HepG2 (cell line): ENCODE data around the gene TMEM131. TPM values are rescaled to one million over a fixed set of nuclear protein-coding genes. Genes with fewer than 3 reads are reported as not detected.
A peak's percentile ranks its signal among the peaks of the same experiment; 100 is the strongest.

Experiments
- DPF2 ChIP-seq: sonication (generic); formaldehyde crosslinking; IDR thresholded peaks from 2 replicates; pipeline ENCODE4 v1.4.0; 2020; ENCODE audit warnings: mild to moderate bottlenecking, low read depth, missing genetic modification reagents, borderline replicate concordance
- GPN1 ChIP-seq: sonication (generic); formaldehyde crosslinking; IDR thresholded peaks from 2 replicates; pipeline ENCODE4 v1.5.1; 2020; ENCODE audit warnings: missing genetic modification reagents, borderline replicate concordance
- GRHL1 ChIP-seq: sonication (generic); formaldehyde crosslinking; conservative IDR thresholded peaks from 2 replicates; pipeline ENCODE4 v1.8.0; 2022; ENCODE audit warnings: missing genetic modification reagents
- KLF6 ChIP-seq: IDR thresholded peaks from 2 replicates; pipeline ENCODE4 v1.8.0; 2016; ENCODE audit warnings: missing biosample characterization, missing genetic modification reagents
- NONO ChIP-seq, 2 experiments: fragments of 450-650 bp in 1 of 2; sonication (generic) in 1 of 2; formaldehyde crosslinking in 1 of 2; IDR thresholded peaks in 1 of 2; conservative IDR thresholded peaks in 1 of 2; 2 replicates each; pipeline versions ENCODE4 v1.6.1 to v1.8.0; 2017 to 2022; ENCODE audit warnings: mild to moderate bottlenecking in 1 of 2, missing genetic modification reagents in 1 of 2, moderate library complexity in 1 of 2
- SMAD3 ChIP-seq: sonication (generic); formaldehyde crosslinking; IDR thresholded peaks from 2 replicates; pipeline ENCODE4 v1.4.0; 2020; ENCODE audit warnings: missing genetic modification reagents
- SYNCRIP ChIP-seq: fragments of 200-400 bp; formaldehyde crosslinking; IDR thresholded peaks from 2 replicates; pipeline ENCODE4 v1.6.1; 2018; ENCODE audit warnings: mild to moderate bottlenecking, low read depth, low read length; ENCODE audit not compliant: insufficient read depth
- TAF1 ChIP-seq: sonication (generic); formaldehyde crosslinking; IDR thresholded peaks from 2 replicates; pipeline ENCODE4 v1.4.0; 2020; ENCODE audit warnings: missing genetic modification reagents
- ZBTB39 ChIP-seq: sonication (generic); formaldehyde crosslinking; IDR thresholded peaks from 2 replicates; pipeline ENCODE4 v1.5.0; 2020; ENCODE audit warnings: missing genetic modification reagents
- ZIK1 ChIP-seq: sonication (generic); formaldehyde crosslinking; IDR thresholded peaks from 2 replicates; pipeline ENCODE4 v1.5.0; 2020; ENCODE audit warnings: mild to moderate bottlenecking, low read depth, missing genetic modification reagents, borderline replicate concordance
- ZNF30 ChIP-seq: sonication (generic); formaldehyde crosslinking; IDR thresholded peaks from 2 replicates; pipeline ENCODE4 v1.5.0; 2020; ENCODE audit warnings: mild to moderate bottlenecking, missing genetic modification reagents
- ZNF546 ChIP-seq: sonication (generic); formaldehyde crosslinking; conservative IDR thresholded peaks from 2 replicates; pipeline ENCODE4 v1.8.1; 2023; ENCODE audit warnings: mild to moderate bottlenecking, missing genetic modification reagents
- ZNF576 ChIP-seq: sonication (generic); formaldehyde crosslinking; IDR thresholded peaks from 2 replicates; pipeline ENCODE4 v1.4.0; 2020; ENCODE audit warnings: mild to moderate bottlenecking, missing genetic modification reagents
- ZNF883 ChIP-seq: sonication (generic); formaldehyde crosslinking; IDR thresholded peaks from 2 replicates; pipeline ENCODE4 v1.5.1; 2020; ENCODE audit warnings: mild to moderate bottlenecking, missing genetic modification reagents; ENCODE audit errors: not compliant biosample characterization
- ZSCAN22 ChIP-seq: sonication (generic); formaldehyde crosslinking; IDR thresholded peaks from 2 replicates; pipeline ENCODE4 v1.4.0; 2020; ENCODE audit warnings: mild to moderate bottlenecking, missing genetic modification reagents
- polyA plus RNA-seq, 8 experiments: library from polyadenylated mRNA; depleted of rRNA in 3 of 8; stranded (reverse) in 7 of 8; unstranded in 1 of 8; fragments of >200 nt; fragmentation: Illumina TruSeq in 4 of 8; extraction: Trizol in 4 of 8; gene quantifications; 2 replicates each; pipeline versions ENCODE4 v1.2.1 to v1.2.3, GENCODE V29; 2011 to 2016; ENCODE audit warnings: low read depth in 4 of 8, missing spikeins in 1 of 8, mixed read lengths in 1 of 8; ENCODE audit not compliant: insufficient read depth in 1 of 8
- total RNA-seq, 5 experiments: library from RNA; depleted of rRNA; stranded (reverse); fragments of >200 nt; fragmentation: Illumina TruSeq; extraction: Trizol; gene quantifications; 2 replicates each; pipeline ENCODE4 v1.2.3, GENCODE V29; 2016; ENCODE audit warnings: low read depth in 1 of 5
- TF ChIP-seq, protein P1 (sequence below): sonication (generic); formaldehyde crosslinking; IDR thresholded peaks from 2 replicates; pipeline ENCODE4 v1.4.0; 2020; ENCODE audit warnings: missing genetic modification reagents
- TF ChIP-seq, protein P2 (sequence below): sonication (generic); formaldehyde crosslinking; IDR thresholded peaks from 2 replicates; pipeline ENCODE4 v1.9.0; 2021; ENCODE audit warnings: missing genetic modification reagents, borderline replicate concordance

Gene TMEM131
- total and polyA plus RNA-seq, 2 of the 13 experiments (the other 11 are each of a cell fraction or from before 2014, with no cell fraction given): 17.9 to 19.5 TPM

GRCh38 chr2:97995734-97996624, at the start of gene TMEM131 (continued):
- TF ChIP-seq KLF6 (CRISPR knock-in tag): peak; percentile 90
- TF ChIP-seq NONO (IDR thresholded peaks at IDR 0.05): no peak
- TF ChIP-seq NONO (CRISPR knock-in tag; conservative IDR thresholded peaks at IDR 0.05): peak; percentile 98
- TF ChIP-seq, protein P1, sequence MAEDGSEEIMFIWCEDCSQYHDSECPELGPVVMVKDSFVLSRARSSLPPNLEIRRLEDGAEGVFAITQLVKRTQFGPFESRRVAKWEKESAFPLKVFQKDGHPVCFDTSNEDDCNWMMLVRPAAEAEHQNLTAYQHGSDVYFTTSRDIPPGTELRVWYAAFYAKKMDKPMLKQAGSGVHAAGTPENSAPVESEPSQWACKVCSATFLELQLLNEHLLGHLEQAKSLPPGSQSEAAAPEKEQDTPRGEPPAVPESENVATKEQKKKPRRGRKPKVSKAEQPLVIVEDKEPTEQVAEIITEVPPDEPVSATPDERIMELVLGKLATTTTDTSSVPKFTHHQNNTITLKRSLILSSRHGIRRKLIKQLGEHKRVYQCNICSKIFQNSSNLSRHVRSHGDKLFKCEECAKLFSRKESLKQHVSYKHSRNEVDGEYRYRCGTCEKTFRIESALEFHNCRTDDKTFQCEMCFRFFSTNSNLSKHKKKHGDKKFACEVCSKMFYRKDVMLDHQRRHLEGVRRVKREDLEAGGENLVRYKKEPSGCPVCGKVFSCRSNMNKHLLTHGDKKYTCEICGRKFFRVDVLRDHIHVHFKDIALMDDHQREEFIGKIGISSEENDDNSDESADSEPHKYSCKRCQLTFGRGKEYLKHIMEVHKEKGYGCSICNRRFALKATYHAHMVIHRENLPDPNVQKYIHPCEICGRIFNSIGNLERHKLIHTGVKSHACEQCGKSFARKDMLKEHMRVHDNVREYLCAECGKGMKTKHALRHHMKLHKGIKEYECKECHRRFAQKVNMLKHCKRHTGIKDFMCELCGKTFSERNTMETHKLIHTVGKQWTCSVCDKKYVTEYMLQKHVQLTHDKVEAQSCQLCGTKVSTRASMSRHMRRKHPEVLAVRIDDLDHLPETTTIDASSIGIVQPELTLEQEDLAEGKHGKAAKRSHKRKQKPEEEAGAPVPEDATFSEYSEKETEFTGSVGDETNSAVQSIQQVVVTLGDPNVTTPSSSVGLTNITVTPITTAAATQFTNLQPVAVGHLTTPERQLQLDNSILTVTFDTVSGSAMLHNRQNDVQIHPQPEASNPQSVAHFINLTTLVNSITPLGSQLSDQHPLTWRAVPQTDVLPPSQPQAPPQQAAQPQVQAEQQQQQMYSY (CRISPR knock-in tag): peak; percentile 73
- no peak for TF ChIP-seq ZNF576 (CRISPR knock-in tag)
- no peak for TF ChIP-seq GPN1 (CRISPR knock-in tag)
- peak; percentile 98 for TF ChIP-seq TAF1 (CRISPR knock-in tag)
- no peak for TF ChIP-seq ZNF883
- TF ChIP-seq ZIK1: peak; percentile 90
- TF ChIP-seq SMAD3 (CRISPR knock-in tag): peak; percentile 33; the same call in 1 of the 2 replicates
- 0 out of 2 replicates have a peak, but pooled peaks have one; percentile 81 for TF ChIP-seq ZBTB39 (CRISPR knock-in tag)
- TF ChIP-seq, protein P2, sequence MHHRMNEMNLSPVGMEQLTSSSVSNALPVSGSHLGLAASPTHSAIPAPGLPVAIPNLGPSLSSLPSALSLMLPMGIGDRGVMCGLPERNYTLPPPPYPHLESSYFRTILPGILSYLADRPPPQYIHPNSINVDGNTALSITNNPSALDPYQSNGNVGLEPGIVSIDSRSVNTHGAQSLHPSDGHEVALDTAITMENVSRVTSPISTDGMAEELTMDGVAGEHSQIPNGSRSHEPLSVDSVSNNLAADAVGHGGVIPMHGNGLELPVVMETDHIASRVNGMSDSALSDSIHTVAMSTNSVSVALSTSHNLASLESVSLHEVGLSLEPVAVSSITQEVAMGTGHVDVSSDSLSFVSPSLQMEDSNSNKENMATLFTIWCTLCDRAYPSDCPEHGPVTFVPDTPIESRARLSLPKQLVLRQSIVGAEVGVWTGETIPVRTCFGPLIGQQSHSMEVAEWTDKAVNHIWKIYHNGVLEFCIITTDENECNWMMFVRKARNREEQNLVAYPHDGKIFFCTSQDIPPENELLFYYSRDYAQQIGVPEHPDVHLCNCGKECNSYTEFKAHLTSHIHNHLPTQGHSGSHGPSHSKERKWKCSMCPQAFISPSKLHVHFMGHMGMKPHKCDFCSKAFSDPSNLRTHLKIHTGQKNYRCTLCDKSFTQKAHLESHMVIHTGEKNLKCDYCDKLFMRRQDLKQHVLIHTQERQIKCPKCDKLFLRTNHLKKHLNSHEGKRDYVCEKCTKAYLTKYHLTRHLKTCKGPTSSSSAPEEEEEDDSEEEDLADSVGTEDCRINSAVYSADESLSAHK (CRISPR knock-in tag): 0 out of 2 replicates have a peak, but pooled peaks have one; percentile 72
- TF ChIP-seq DPF2 (CRISPR knock-in tag): no peak
- TF ChIP-seq GRHL1 (CRISPR knock-in tag): no peak
- TF ChIP-seq ZNF546: peak; percentile 99
- no peak for TF ChIP-seq ZSCAN22 (CRISPR knock-in tag)
- TF ChIP-seq ZNF30: peak; percentile 74; the same call in 1 of the 2 replicates
- TF ChIP-seq SYNCRIP: no peak
